RWPE2 (cell line): ENCODE data around the gene ACADVL.

ENCODE experiments used
- ATAC-seq: fragments of 200-7000 bp; cut with Tn5 transposase; 3 replicates; pipeline ENCODE4 v1.9.1; 2021; ENCODE audit warnings: low read depth
- DNase-seq: peaks from one replicate; pipeline ENCODE4 v3.0.0-alpha.2; 2020; ENCODE audit warnings: low spot score
- H3K27ac ChIP-seq: fragments of 450-650 bp; 2 replicates; pipeline ENCODE4 v1.5.1; 2017; ENCODE audit warnings: mild to moderate bottlenecking; ENCODE audit not compliant: poor library complexity, severe bottlenecking
- H3K27me3 ChIP-seq: fragments of 250-450 bp; sonication (Bioruptor Pico); 2 replicates; pipeline ENCODE4 v1.5.1; 2021; ENCODE audit warnings: mild to moderate bottlenecking, moderate library complexity; ENCODE audit not compliant: insufficient read depth, poor library complexity, severe bottlenecking
- H3K36me3 ChIP-seq: fragments of 250-450 bp; sonication (Bioruptor Pico); 2 replicates; pipeline ENCODE4 v1.5.1; 2020; ENCODE audit warnings: low read depth, mild to moderate bottlenecking, moderate library complexity
- H3K4me1 ChIP-seq: fragments of 250-450 bp; sonication (Bioruptor Pico); 2 replicates; pipeline ENCODE4 v1.5.1; 2021; ENCODE audit warnings: mild to moderate bottlenecking, moderate library complexity; ENCODE audit not compliant: insufficient read depth, poor library complexity, severe bottlenecking
- H3K4me3 ChIP-seq: fragments of 250-450 bp; sonication (Bioruptor Pico); 2 replicates; pipeline ENCODE4 v1.5.1; 2021; ENCODE audit warnings: mild to moderate bottlenecking, moderate library complexity; ENCODE audit not compliant: severe bottlenecking
- H3K9me3 ChIP-seq: fragments of 250-450 bp; sonication (Bioruptor Pico); 2 replicates; pipeline ENCODE4 v1.5.1; 2021; ENCODE audit warnings: mild to moderate bottlenecking, moderate library complexity; ENCODE audit not compliant: severe bottlenecking
- TF ChIP-seq, protein P1 (sequence below): fragments of 450-650 bp; IDR thresholded peaks from one replicate; pipeline ENCODE4 v1.5.1; 2017; ENCODE audit warnings: mild to moderate bottlenecking, moderate library complexity; ENCODE audit not compliant: poor library complexity, severe bottlenecking

Gene ACADVL

GRCh38 chr17:7203391-7203790, 16.3 kb upstream of the ACADVL start:
- ATAC-seq (no peak), DNase-seq (no peak)
- H3K27ac ChIP-seq = no peak overlapping the region
- peaks cover 22% of the 10 kb centered on the region for H3K36me3 ChIP-seq
- no peak overlapping the region for H3K4me3 ChIP-seq
- H3K27me3 ChIP-seq = no peaks in the 10 kb centered on the region
- TF ChIP-seq, protein P1, sequence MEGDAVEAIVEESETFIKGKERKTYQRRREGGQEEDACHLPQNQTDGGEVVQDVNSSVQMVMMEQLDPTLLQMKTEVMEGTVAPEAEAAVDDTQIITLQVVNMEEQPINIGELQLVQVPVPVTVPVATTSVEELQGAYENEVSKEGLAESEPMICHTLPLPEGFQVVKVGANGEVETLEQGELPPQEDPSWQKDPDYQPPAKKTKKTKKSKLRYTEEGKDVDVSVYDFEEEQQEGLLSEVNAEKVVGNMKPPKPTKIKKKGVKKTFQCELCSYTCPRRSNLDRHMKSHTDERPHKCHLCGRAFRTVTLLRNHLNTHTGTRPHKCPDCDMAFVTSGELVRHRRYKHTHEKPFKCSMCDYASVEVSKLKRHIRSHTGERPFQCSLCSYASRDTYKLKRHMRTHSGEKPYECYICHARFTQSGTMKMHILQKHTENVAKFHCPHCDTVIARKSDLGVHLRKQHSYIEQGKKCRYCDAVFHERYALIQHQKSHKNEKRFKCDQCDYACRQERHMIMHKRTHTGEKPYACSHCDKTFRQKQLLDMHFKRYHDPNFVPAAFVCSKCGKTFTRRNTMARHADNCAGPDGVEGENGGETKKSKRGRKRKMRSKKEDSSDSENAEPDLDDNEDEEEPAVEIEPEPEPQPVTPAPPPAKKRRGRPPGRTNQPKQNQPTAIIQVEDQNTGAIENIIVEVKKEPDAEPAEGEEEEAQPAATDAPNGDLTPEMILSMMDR = no peak
- H3K4me1 ChIP-seq = no peaks in the 10 kb centered on the region
- no peaks in the 10 kb centered on the region for H3K9me3 ChIP-seq

GRCh38 chr17:7204336-7204735, 15.4 kb upstream of the ACADVL start:
- no peak for DNase-seq

DNA sequence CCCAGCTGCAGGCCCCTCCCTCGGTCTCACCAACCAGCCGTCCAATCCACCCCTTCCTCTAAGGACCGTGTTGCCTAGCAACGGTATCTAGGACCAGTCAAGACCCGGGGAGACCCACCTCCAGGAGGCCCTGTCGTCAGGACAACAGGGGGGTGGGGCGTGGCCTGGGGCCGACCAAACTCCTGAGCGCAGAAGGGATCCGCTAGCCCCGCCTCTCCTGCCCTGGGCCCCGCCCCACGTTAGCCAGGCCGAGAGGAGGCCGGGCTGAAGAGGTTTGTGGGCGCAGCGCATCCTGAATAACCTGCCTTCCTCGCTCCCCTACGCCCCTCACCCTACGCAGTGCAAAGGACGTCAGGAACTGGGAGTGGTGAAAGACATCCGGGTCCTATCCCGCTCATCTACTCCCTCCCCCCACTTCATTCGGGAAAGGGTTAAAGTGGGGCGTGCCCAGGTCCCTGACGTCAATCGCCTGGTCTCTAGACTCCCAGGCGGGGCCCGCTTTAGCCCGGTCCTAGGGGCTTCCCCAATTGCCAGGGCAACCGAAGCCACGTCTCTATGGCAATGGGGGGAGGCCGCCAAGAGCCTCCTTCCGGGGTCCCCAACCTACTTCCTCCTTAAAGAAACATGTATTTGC, 14.8 kb upstream of the ACADVL start:
- H3K9me3 ChIP-seq = no peaks in the 10 kb centered on the region
- DNase-seq = no peak
- peaks cover 22% of the 10 kb centered on the region for H3K36me3 ChIP-seq
- H3K27ac ChIP-seq = no peak overlapping the region
- no peaks in the 10 kb centered on the region for H3K4me1 ChIP-seq
- H3K4me3 ChIP-seq = peak overlapping the region; percentile 11
- no peaks in the 10 kb centered on the region for H3K27me3 ChIP-seq
- TF ChIP-seq, protein P1 = no peak
- peak; percentile 25; the same call in 1 of the 3 replicates for ATAC-seq

More at GRCh38 chr17:7204336-7204735, 15.4 kb upstream of the ACADVL start:
- TF ChIP-seq, protein P1 = no peak
- Histone ChIP-seq H3K4me3 (no peak overlapping the region), H3K27me3 (no peaks in the 10 kb centered on the region), H3K9me3 (no peaks in the 10 kb centered on the region), H3K4me1 (no peaks in the 10 kb centered on the region), H3K27ac (no peak overlapping the region), H3K36me3 (peaks cover 22% of the 10 kb centered on the region)
- no peak for ATAC-seq

GRCh38 chr17:7205561-7205960, 14.2 kb upstream of the ACADVL start:
- TF ChIP-seq, protein P1 = no peak
- ATAC-seq (no peak), DNase-seq (no peak)
- Histone ChIP-seq H3K9me3 (no peaks in the 10 kb centered on the region), H3K36me3 (peaks cover 22% of the 10 kb centered on the region), H3K27me3 (no peaks in the 10 kb centered on the region), H3K4me1 (no peaks in the 10 kb centered on the region), H3K4me3 (no peak overlapping the region), H3K27ac (no peak overlapping the region)
